GM21367 (cell line): ENCODE data around the gene MVB12B.

Source experiments
- ATAC-seq: cut with Tn5 transposase; IDR thresholded peaks from one replicate; pipeline ENCODE4 v1.9.1; 2021; ENCODE audit not compliant: unreplicated experiment

MVB12B gene

GRCh38 chr9:126514037-126514821 is 187.6 kb downstream of the MVB12B start:
- no peak for ATAC-seq

- no peak for ATAC-seq
Measured at GRCh38 chr9:126515001-126515872, 188.6 kb downstream of the MVB12B start.

GRCh38 chr9:126515873-126516505 is 189.4 kb downstream of the MVB12B start:
- no peak for ATAC-seq

- no peak for ATAC-seq
Measured at GRCh38 chr9:126516561-126516935, 189.9 kb downstream of the MVB12B start.

- ATAC-seq: no peak
Measured at GRCh38 chr9:126516936-126517832, 190.6 kb downstream of the MVB12B start.

- no peak for ATAC-seq
Measured at GRCh38 chr9:126517833-126518356, 191.3 kb downstream of the MVB12B start.

- no peak for ATAC-seq
Measured at GRCh38 chr9:126518763-126519162, 192.1 kb downstream of the MVB12B start.

GRCh38 chr9:126519660-126520420 is 193.2 kb downstream of the MVB12B start:
- ATAC-seq: no peak

GRCh38 chr9:126520453-126520852 is 193.8 kb downstream of the MVB12B start:
- ATAC-seq: no peak

GRCh38 chr9:126521089-126521488 is 194.5 kb downstream of the MVB12B start:
- no peak for ATAC-seq

GRCh38 chr9:126521551-126521950 is 194.9 kb downstream of the MVB12B start:
- no peak for ATAC-seq

GRCh38 chr9:126521976-126522590 is 195.5 kb downstream of the MVB12B start:
- no peak for ATAC-seq

GRCh38 chr9:126522612-126523356 is 196.2 kb downstream of the MVB12B start:
- ATAC-seq: no peak

- no peak for ATAC-seq
Measured at GRCh38 chr9:126523611-126524111, 197.0 kb downstream of the MVB12B start.

- ATAC-seq: no peak
Measured at GRCh38 chr9:126524353-126525077, 197.9 kb downstream of the MVB12B start.

- ATAC-seq: no peak
Measured at GRCh38 chr9:126526218-126527108, 199.8 kb downstream of the MVB12B start.
